Chondrocyte (in vitro differentiated cells): Measurements from ENCODE around the gene MSL2. TPM values are rescaled to one million over a fixed set of nuclear protein-coding genes. Genes with fewer than 3 reads are reported as not detected.
A peak's percentile ranks its signal among the peaks of the same experiment; 100 is the strongest.
"Not testable (repeated sequence)": the region's sequence is repeated elsewhere in the genome, so short reads cannot be mapped to it uniquely, and the experiment has no call there.

ENCODE experiments used
- DNase-seq: peaks from one replicate; pipeline ENCODE4 v3.0.0; 2021; ENCODE audit warnings: mixed read lengths, low spot score
- H3K27ac Mint-ChIP-seq: one replicate; pipeline ENCODE4 v1.8.0; 2021; ENCODE audit warnings: mild to moderate bottlenecking, moderate library complexity, mixed read lengths; ENCODE audit not compliant: unreplicated experiment
- H3K27me3 Mint-ChIP-seq: 2 replicates; pipeline ENCODE4 v1.8.0; 2021; ENCODE audit warnings: low read depth, mixed read lengths
- H3K36me3 Mint-ChIP-seq: 2 replicates; pipeline ENCODE4 v1.8.0; 2021; ENCODE audit warnings: low read depth, mixed read lengths
- H3K4me1 Mint-ChIP-seq: 2 replicates; pipeline ENCODE4 v1.8.0; 2021; ENCODE audit warnings: low read depth, mild to moderate bottlenecking, mixed read lengths
- H3K4me3 Mint-ChIP-seq: one replicate; pipeline ENCODE4 v1.8.0; 2021; ENCODE audit warnings: mild to moderate bottlenecking, moderate library complexity, mixed read lengths; ENCODE audit not compliant: unreplicated experiment
- H3K9me3 Mint-ChIP-seq: 2 replicates; pipeline ENCODE4 v1.8.0; 2021; ENCODE audit warnings: low read depth, mixed read lengths
- CTCF ChIP-seq: fragments of 200-600 bp; sonication (generic); IDR thresholded peaks from 2 replicates; pipeline ENCODE4 v1.5.0; 2021; ENCODE audit warnings: antibody characterized with exemption, mild to moderate bottlenecking, moderate library complexity
- total RNA-seq: library from RNA; stranded (reverse); gene quantifications from 3 replicates; pipeline ENCODE4 v1.2.1, GENCODE V29; 2021

MSL2 gene
- total RNA-seq, 1 donor from 2014 or later, result 21.1 TPM

DNA sequence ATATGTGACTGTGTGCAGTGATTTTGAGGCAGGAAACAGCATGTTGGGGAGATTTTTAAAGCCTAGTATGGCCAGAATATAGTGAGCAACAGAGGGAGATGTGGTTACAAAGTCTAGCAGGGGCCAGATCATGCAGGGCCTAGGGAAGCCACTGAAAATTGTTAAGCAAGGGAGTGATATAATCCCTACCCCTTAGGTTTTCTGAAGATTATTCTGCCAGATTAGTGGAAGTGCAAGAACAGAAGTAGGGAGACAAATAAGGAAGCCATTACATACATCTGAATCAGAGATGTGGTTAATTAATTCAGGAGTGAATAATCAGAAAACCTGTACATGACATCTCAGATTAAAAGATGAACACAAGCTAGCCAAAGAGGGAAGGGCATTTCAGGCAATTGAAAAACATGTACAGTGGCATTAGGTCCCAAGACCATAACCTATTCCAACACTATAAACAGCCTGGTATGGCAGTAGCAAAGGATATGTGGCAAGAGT is 54.8 kb downstream of the MSL2 start:
- H3K36me3 Mint-ChIP-seq, result peaks cover 5% of the 10 kb centered on the region
- no peak overlapping the region for H3K4me3 Mint-ChIP-seq
- H3K9me3 Mint-ChIP-seq, result no peaks in the 10 kb centered on the region
- no peak for TF ChIP-seq CTCF
- H3K27me3 Mint-ChIP-seq, result no peaks in the 10 kb centered on the region
- DNase-seq, result no peak
- peak overlapping the region; percentile 87 for H3K27ac Mint-ChIP-seq
- H3K4me1 Mint-ChIP-seq, result peaks cover 25% of the 10 kb centered on the region

DNA sequence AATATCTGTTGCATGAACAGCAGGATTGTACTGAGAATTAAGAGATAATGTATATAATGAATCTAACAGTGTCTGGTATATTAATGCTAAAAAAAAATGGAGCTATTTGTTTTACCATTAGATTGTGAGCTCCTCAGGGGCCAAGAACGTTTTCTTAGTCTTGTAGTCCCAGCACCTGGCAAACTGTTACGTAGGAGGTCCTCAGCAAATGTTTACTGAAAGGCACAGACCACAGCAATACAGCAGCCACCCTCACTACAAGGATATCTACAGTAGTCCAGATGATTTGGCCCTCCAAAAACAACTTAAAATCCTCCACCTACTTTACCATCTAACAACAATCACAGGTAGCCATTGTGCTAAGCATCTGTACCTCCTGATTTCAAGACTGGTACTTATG is 59.7 kb downstream of the MSL2 start:
- Mint-ChIP-seq H3K9me3 (no peaks in the 10 kb centered on the region), H3K4me1 (peaks cover 8% of the 10 kb centered on the region), H3K27ac (no peak overlapping the region), H3K27me3 (no peaks in the 10 kb centered on the region), H3K36me3 (peaks cover 3% of the 10 kb centered on the region), H3K4me3 (no peak overlapping the region)
- TF ChIP-seq CTCF, result no peak
- DNase-seq, result no peak

DNA sequence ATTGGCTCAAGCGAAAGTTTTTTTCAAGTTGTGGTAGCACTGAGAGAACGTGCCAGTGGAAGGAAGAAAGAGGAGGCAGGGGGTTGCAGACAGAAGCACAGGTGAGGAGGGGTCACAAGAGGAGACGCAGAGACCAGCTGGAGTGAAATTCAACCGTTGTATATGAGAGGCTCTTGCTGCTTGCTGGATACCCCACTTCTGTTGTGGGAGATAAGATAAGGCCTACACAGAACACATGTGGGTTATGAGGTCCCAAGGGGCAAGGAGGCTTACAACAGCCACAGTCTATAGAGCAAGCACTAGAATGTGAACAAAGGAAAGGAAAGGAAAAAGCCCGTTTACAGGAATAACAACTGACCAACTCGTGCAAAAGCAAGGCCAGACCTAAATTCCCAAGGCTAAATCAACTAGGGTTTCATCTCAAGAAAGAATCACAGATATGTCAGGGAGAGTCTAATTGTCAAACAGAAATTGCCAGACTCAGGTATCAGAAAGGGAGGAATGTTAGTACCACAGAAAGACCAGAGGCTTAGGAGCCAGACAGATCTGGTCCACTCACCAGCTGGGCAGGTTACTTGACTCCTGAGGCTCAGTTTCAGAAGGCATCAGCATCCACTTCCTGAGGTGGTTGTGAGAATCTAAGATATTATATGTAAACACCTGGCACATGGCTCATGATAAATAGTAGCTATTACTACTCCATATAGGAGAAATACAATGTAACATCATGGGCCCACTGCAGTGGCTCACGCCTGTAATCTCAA is 60.9 kb downstream of the MSL2 start:
- no peaks in the 10 kb centered on the region for H3K27me3 Mint-ChIP-seq
- no peak for DNase-seq
- peaks cover 3% of the 10 kb centered on the region for H3K9me3 Mint-ChIP-seq
- peak overlapping the region; percentile 55 for H3K27ac Mint-ChIP-seq
- no peaks in the 10 kb centered on the region for H3K4me1 Mint-ChIP-seq
- peaks cover 3% of the 10 kb centered on the region for H3K36me3 Mint-ChIP-seq
- no peak for TF ChIP-seq CTCF
- no peak overlapping the region for H3K4me3 Mint-ChIP-seq

- Mint-ChIP-seq H3K4me1 (no peaks in the 10 kb centered on the region), H3K27ac (no peak overlapping the region), H3K4me3 (no peak overlapping the region), H3K27me3 (no peaks in the 10 kb centered on the region), H3K9me3 (peaks cover 3% of the 10 kb centered on the region), H3K36me3 (peaks cover 1% of the 10 kb centered on the region)
- no peak for TF ChIP-seq CTCF
- no peak for DNase-seq
Measured at GRCh38 chr3:136134091-136134490, 62.0 kb downstream of the MSL2 start.

- H3K9me3 Mint-ChIP-seq, result peaks cover 14% of the 10 kb centered on the region
- DNase-seq, H3K27ac Mint-ChIP-seq, H3K4me1 Mint-ChIP-seq, H3K27me3 Mint-ChIP-seq, H3K4me3 Mint-ChIP-seq: not testable (repeated sequence)
- H3K36me3 Mint-ChIP-seq, result peaks cover 16% of the 10 kb centered on the region
Measured at GRCh38 chr3:136131647-136132046, 64.5 kb downstream of the MSL2 start.

DNA sequence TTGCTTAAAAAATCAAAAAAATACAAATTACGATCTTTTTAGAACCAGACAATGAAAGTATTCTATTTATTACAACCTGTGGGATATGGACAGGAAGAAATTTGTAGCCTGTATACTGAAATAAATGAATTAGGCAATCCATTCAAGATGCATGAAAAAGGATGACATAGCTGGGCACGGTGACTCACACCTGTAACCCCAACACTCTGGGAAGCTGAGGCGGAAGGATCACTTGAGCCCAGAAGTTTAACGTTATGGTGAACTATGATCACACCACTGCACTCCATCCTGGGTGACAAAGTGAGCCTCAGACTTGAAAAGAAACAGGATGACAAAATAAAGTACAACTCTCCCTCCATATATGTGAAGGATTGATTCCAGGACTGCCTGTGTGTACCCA is 74.1 kb downstream of the MSL2 start:
- peaks cover 5% of the 10 kb centered on the region for H3K4me1 Mint-ChIP-seq

More for the DNA sequence above, 74.1 kb downstream of the MSL2 start:
- H3K9me3 Mint-ChIP-seq, result peaks cover 24% of the 10 kb centered on the region
- TF ChIP-seq CTCF, result no peak
- no peak overlapping the region for H3K27ac Mint-ChIP-seq
- no peak overlapping the region for H3K4me3 Mint-ChIP-seq
- DNase-seq, result no peak
- peaks cover 14% of the 10 kb centered on the region for H3K36me3 Mint-ChIP-seq
- H3K27me3 Mint-ChIP-seq, result no peaks in the 10 kb centered on the region
